NOMO-1 (cell line): Measurements from ENCODE around the gene CAPZA1.

Source experiments
- DNase-seq, 2 experiments: peaks; one replicate each; lab custom pipeline; 2025; ENCODE audit not compliant: unreplicated experiment in 2 of 2; lab: John Stamatoyannopoulos, UW

CAPZA1 gene

DNA sequence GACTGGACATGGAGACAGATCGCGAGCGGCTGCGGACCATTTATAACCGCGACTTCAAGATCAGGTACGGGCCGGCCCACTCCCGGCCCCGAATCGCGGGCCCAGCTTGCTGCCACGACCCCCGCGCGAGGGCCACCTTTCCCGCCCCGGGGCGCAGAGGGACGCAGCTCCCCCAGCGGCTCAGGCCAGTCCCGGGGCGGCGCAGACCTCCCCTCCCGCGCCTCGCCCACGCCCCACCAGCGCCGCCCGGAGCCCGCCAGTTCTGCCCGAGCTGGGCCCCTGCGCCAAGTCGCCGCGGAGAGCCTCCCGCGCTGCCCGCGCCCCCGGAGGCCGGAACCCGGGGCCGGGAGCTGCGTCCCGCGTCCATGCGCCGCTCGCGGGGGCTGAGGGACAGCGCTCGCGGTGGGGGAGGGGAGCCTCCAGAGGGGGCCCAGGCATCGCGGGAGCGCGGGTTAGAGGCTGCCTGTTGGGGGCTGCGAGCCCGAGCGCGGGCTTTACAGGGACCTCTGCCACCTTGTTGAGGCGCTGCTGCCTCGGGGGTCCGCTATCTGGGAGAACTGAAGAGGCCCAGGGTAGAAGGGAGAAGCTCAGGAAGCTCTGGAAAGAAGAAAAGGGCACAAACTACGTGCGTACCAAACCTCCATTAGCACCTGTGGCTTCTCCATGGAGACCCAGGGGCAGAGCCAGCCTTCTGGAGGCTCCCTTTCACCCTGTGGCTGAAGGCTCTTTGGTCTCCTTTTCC lies 55.5 kb downstream of the CAPZA1 start:
- peak in 1 of 2 experiments; percentile 48 for DNase-seq

DNA sequence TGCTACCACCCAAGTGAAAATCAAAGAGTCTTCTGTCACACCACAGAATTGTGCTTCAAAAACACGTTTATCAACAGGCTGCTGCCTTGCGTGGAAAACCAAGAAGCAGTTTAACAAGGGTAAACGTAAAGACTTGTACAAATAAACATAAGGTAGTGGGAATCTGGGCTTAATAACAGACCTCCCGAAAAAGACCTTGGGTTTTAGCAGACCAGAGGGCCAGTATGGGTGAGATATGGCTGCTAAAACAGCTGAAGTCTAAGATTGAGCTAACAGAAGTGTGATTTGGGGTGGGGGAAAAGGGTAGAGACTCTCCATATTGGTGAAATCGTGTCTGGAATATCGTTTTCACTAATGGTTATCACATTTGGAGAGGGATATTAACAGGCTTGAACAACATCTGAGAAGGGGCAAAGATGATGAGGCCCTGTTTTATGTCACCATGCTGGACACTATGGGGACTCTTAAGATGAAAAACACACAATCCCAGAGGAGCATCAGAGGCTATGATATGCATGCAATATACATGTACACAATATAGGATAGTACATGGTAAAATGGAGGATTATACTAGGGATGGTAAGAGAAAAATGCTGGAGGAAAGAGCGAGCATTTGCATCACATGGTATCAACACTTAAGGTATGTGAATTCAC lies 56.2 kb downstream of the CAPZA1 start:
- DNase-seq: no peak

DNA sequence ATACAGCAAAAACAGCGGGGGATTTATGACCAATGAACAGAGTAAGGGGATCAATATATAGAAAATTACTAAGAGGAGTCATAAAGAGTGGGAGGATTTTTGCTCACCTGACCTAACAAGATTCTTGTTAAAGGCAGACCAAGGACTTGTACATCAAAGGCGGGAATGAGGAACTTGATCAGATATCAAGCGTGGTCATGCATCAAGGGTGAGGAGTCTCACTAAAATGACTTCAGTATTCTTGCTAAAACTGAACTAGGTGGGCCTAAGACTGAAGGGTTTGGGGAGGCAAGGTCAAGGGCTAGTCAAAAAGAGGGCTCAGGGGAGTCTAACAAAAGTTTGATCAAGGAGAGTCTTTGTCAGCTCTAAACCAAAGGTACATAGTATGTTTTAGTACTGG lies 56.9 kb downstream of the CAPZA1 start:
- DNase-seq: no peak

DNA sequence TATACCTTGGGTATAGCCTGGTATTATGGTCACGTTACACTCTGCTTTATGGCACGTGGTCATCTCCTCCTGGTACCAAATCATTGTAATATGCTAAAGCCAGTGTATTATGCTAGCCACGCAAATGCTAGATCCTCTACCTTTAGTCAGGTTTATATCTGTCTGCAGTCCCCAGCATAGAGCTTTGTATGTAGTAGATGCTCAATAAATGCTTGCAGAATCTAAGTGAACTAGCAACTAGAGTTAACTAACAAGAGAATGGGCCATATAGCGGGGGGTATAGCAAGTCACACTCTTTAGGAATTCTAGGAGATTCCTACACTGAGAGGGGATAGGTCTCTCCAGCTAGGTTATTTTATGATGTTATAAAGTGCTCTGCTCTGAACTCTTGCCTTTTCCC lies 57.9 kb downstream of the CAPZA1 start:
- no peak for DNase-seq

DNA sequence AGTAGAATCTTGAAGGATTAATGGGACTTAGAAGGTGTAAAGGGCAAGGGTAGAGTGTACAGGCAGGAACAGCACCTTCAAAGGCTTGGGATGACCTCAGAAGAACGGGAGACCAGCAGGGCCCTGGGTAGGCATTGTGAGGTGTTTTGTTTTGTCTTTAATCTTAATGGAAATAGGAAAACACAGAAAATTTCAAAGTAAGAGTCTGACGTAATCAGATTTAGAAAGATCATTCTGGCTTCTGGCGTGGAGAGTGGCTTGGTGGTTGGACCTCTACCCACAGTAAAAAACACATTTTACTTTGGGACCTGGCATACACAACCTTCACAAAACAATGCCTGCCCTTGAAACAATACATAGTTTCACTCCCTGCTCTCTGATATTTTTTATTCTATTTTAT lies 59.0 kb downstream of the CAPZA1 start:
- DNase-seq: no peak

DNA sequence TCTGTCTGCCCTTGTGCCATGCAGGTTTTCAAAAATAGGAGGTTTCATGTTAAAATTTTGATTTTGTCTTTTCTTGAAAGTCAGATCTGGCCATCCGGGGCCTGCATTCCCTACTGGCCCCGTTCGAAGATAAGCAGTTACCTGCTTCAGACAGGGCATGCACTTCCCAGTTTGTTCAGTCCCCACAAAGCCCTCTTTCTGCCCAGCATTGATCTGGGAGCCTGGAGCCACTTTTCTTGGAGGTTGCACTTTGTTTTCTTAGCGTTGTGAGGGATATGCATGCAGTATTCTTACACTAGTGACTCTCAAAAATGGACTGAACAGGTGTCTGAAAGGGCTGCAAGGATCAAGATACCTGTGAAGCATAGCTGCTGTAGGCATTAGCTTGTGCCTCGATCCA lies 66.3 kb downstream of the CAPZA1 start:
- no peak for DNase-seq

DNA sequence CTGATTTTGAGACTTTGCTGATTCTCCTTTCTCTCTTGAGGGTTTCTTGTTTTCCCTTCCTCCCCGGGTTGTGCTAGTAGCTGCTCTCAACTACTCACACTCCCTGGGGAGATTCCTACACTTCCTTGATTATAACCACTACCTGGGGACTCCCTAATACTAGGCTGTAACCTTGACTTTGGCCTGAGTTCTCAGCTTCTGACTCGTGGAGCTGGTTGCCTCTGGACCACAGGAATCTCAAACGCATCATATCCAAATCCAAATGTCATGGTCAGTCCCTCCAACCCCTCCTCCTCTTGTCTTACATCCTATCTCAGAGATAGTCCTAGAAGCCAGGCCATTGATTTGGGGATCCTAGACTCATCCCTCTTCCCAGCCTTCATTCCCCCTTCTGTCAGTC lies 66.8 kb downstream of the CAPZA1 start:
- no peak for DNase-seq

DNA sequence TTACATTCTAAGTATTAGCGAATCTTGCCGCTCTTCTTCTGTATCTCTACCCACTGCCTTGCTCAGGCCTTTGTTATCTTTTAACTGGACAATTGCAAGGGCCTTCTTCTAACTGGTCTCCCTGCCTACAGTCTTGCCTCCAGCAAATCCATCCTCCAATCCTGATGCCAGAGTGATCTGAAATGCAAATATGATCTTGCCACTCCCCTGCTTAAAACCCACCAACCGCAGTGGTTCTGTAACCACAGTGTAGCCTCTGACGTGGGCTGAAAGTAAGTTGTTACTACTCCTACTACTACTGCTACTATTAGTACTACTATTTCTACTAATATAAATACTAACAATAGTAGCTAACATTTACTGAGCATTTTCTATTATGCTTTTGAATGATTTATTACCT lies 67.2 kb downstream of the CAPZA1 start:
- DNase-seq: no peak

DNA sequence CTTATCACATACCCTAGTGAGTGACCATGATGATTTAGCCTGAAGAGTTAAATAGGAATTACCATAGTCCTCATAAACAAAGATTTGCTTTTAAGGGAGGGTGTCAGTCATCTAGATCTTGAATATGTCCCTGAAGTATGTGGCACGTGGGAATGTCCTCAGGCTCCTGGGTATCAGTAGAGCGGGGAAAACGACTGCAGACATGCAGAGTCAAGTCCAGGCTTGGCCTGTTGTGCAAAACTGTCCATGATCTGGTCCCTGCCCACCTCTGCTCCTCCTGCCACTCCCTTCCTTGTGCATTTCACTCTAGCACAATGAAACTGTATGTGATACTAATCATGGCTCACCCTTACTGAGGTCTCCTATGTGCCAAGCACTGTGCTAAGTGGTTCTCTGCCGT lies 67.7 kb downstream of the CAPZA1 start:
- DNase-seq: no peak

DNA sequence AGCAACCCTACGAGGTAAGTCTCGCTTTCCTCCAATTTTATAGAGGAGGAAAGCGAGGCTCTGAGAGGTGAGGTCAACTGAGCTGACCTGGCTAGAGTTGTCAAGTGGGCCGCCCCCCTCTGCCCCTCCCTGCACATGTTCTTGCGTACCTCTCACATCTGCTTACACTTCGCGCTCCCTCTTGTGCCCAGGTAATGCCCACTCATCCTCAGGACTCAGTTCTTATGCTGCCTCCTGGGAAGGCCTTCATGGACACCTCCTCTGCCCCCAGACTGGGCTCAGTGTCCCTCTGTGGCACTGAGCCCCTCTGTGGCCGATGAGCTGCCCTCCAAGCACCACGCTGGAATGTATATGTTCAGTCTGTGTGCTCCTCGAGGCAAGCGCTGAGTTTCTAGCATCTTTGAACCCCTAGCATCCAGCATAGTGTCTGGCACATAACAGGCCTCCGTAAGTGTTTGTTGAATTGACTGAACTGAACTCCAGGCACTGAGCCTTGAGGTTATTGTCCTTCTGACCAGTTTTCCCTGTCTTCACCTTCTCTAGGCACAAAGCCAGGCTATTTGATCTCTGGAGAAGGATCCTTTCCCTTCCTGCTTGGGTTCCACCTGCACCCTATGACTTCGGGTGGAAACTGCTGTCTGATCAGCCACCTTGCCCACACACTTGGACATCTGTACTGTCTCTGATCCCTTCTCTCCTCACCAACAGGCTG lies 68.3 kb downstream of the CAPZA1 start:
- no peak for DNase-seq

DNA sequence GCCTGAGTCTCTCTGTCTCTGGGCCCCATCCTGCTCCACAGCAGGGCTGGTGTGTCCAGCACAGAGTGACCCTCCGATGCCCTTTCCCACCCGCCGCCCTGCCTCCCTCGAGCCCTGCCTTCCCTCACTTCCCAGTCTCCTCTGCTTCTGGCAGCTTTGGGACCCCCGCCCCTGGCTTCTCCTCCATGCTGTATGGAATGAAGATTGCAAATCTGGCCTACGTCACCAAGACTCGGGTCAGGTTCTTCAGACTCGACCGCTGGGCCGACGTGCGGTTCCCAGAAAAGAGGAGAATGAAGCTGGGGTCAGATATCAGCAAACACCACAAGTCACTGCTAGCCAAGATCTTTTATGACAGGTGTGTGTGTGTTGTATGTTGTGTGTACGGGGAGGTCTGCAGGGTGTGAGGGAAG lies 69.2 kb downstream of the CAPZA1 start:
- DNase-seq: no peak

DNA sequence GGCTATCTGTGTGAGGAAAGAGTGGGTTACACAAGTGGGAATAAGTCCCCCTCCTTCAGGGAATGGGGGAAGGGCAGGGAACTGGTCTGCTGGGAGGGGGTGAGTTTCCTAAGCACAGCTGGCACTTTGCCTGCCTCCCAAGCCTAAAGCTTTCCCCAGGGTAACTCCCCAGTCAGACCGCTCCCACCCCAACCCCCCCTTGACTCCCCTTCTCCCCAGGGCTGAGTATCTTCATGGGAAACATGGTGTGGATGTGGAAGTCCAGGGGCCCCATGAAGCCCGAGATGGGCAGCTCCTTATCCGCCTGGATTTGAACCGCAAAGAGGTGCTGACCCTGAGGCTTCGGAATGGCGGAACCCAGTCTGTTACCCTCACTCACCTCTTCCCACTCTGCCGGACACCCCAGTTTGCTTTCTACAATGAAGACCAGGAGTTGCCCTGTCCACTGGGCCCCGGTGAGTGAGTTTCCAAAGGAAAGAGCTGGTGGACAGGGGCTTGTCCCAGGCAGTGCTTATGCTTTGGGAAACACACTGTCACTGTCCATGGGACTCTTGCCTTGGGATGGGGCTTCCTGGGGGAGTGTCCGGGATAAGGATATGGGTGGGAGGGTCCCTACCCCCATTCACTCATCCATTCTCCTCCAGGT lies 69.7 kb downstream of the CAPZA1 start:
- no peak for DNase-seq

DNA sequence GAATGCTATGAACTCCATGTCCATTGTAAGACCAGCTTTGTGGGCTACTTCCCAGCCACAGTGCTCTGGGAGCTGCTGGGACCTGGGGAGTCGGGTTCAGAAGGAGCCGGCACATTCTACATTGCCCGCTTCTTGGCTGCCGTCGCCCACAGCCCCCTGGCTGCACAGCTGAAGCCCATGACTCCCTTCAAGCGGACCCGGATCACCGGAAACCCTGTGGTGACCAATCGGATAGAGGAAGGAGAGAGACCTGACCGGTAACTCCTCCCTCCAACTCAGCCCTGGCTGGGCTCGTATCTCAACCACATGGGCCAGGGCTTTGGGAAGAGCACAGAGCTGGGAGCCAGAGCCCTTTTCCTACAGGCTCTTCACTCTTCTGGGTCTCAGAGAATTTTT lies 70.2 kb downstream of the CAPZA1 start:
- no peak for DNase-seq

DNA sequence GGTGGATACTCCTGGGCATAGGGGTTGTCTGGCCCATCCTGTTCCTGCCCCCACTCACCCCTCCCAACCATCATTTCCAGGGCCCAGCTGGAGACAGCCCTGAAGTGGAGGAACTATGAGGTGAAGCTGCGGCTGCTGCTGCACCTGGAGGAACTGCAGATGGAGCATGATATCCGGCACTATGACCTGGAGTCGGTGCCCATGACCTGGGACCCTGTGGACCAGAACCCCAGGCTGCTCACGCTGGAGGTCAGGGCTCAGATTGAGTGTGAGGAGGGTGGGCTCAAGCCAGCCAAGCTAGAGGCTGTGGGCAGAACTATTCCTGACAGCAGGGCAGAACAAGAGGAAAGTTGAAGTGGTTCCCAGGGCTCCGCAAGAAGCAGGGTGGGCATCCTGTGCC lies 73.0 kb downstream of the CAPZA1 start:
- no peak for DNase-seq

DNA sequence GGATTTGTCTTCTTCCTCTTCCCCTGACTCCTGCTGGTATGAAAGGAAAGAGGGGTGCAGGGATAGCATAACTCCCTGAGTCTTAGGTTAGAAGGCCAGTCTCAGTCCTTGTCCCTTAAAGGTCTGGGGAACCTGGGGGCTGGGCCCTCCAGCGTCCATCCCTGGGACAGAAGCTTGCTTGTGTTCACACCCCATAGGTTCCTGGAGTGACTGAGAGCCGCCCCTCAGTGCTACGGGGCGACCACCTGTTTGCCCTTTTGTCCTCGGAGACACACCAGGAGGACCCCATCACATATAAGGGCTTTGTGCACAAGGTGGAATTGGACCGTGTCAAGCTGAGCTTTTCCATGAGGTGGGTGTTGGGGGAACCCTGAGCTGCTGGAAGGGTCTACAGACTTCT lies 74.2 kb downstream of the CAPZA1 start:
- DNase-seq: no peak

DNA sequence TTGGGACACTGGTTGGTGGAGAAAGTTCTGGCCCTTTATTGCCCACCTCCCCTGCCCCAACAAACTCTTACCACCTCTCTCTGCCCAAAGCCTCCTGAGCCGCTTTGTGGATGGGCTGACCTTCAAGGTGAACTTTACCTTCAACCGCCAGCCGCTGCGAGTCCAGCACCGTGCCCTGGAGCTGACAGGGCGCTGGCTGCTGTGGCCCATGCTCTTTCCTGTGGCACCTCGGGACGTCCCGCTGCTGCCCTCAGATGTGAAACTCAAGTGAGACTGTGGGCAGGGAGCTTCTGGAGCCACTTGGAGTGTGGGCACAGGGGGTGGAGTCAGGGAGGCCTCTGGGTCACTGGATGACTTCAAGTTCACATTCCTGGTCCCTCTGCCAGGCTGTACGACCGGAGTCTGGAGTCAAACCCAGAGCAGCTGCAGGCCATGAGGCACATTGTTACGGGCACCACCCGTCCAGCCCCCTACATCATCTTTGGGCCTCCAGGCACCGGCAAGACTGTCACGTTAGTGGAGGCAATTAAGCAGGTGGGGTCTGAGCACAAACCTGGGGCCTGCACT lies 74.8 kb downstream of the CAPZA1 start:
- no peak for DNase-seq

DNA sequence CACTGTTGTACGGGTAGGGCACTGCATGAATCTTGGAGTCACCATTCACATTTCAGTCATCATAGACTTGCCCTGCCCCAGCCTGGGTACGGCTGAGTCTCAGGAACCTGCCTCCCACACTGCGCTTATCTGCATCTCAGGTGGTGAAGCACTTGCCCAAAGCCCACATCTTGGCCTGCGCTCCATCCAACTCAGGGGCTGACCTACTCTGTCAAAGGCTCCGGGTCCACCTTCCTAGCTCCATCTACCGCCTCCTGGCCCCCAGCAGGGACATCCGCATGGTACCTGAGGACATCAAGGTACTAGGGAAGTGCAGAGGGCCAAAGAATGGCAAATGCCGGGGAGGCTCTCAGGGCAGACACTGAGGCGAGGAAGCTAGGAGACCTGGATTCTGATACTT lies 75.6 kb downstream of the CAPZA1 start:
- DNase-seq: no peak

DNA sequence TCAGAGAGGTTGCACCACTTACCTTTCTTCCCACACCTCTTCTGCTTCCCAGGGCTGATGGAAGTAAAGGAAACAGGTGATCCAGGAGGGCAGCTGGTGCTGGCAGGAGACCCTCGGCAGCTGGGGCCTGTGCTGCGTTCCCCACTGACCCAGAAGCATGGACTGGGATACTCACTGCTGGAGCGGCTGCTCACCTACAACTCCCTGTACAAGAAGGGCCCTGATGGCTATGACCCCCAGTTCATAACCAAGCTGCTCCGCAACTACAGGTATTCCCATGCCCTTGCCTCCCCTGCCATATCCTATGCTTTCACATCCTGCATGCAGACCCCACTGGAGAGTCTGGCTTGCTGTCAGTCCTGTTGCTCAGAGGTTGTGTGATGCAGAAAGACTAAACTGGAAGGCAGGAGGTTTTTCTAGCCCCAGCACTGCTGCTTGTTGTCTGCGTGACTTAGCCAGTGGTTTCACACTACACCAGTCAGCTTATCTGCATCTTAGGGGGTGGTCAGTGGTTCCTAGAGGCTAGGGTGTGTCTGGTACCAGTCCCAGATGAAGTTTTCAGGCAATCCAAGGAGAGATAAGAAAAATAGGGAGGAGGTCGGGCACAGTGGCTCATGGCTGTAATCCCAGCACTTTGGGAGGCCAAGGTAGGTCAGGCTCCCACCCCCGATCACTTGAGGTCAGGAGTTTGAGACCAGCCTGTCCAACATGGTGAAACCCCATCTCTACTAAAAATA lies 77.1 kb downstream of the CAPZA1 start:
- no peak for DNase-seq

DNA sequence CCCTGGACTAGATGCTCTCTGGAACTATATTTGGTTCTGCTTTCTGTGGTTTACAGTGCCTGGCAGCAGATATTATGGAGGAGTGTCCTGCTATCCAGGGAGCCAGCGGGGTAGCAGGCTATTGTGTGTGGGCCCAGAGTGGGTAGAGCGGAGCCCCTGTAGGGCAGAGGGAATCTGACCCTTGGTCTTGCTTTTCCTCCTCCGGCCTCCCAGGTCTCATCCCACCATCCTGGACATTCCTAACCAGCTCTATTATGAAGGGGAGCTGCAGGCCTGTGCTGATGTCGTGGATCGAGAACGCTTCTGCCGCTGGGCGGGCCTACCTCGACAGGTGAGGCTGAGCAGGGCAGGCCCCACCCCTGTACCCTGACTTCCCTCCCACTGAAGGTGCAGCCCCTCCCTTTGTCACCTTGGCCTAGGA lies 78.2 kb downstream of the CAPZA1 start:
- no peak for DNase-seq
